ENCODE measurements around the gene GPR180.

DNA sequence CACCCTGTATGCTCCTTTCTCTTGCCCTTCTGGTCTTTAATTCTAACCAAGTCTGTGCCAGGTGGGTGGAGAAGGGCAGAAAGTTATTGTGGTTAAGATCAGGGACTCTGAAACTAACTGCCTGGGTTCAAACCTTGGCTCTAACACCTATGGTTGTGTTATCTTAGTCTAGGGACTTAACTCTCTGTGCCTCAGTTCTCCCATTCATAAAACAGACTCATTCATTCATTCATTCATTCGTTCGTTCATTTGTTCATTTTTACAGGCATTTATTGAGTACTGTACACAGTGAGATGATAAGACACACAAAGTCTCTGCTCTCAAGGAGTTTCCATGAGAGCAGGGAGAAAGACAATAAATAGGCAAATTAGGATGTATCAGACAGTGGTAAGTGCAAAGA lies 80.6 kb downstream of the GPR180 start:
- TF ChIP-seq POLR2AphosphoS5 (IDR thresholded peaks at IDR 0.05; ENCODE audit: borderline replicate concordance, low read depth, low read length) (no peak), EZH2 (IDR thresholded peaks at IDR 0.05) (no peak), FOXP2 (optimal IDR thresholded peaks at IDR 0.05; ENCODE audit: control extremely low read depth, extremely low read length, insufficient read depth) (no peak)
